Measurements from ENCODE around the gene EDRF1.

Gene EDRF1, protein sequence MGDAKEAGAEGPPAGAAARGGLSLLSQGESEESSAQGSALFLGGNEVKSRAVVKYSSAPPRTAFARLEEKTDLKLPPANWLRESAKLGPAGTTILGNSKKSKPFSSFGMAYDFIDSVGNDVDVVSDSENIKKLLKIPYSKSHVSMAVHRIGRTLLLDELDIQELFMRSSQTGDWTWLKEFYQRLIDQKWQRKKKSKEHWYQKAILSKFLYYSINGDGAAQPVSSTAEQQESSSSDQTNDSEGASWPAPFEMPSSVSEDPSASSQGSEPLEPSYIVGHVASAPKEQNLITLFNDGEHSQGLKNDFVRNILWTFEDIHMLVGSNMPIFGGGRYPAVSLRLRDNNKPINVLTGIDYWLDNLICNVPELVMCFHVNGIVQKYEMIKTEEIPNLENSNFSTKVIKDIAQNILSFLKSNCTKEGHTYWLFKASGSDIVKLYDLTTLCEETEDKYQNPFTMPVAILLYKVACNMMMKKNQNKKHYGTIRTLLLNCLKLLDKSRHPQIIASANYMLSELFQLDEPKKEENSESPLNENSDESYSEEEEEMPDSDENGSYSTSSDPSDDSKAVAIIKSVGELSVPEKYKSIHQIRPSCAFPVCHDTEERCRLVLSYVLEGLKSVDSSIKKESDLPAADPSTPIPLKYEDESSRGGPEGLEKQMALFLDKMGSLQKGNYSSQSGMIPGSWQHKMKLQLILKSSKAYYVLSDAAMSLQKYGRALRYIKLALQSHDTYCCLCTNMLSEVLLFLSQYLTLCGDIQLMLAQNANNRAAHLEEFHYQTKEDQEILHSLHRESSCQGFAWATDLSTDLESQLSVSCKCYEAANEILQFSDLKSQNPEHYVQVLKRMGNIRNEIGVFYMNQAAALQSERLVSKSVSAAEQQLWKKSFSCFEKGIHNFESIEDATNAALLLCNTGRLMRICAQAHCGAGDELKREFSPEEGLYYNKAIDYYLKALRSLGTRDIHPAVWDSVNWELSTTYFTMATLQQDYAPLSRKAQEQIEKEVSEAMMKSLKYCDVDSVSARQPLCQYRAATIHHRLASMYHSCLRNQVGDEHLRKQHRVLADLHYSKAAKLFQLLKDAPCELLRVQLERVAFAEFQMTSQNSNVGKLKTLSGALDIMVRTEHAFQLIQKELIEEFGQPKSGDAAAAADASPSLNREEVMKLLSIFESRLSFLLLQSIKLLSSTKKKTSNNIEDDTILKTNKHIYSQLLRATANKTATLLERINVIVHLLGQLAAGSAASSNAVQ

DNA sequence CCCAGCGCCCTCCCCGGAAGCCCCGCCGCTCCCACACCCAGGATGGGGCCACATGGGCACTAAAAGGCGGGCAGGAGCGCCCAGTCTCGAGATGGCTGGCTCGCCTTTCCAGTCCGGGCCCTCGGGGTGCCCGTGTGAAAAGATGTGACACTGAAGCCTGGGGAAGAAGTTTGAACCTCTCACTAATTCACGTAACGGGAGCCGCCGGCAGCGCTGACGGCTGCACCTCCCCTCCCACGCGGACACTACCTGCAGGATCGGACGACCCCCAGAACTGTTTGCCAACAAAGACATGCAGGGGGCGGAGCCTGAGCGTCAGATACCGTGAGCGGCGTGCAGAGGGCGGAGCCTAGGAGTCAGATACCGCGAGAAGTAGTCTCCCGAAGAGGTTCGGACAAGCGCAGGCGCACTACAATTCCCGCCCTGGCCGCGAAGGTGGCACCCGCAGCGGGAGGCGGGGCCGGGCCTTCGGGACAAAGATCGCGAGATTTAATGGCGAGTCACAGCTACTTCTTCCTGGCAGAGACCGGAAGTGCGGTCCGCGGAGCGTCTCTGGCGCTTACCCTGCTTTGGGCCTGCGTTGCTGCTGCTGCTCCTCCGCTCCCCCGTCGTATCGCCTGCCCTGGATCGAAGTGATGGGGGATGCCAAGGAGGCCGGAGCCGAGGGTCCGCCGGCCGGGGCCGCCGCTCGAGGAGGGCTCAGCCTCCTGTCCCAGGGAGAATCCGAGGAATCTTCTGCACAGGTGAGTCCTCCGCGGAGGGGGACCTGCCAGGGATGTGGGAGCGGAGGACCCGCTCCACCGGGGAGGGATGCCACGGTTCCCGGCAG, at the start of gene EDRF1:
Gene EDRF1, plus strand, starts transcription at position 537 of the 829 bp plus-strand sequence. Its CDS starts 99 bp downstream, at position 636.
- no peaks in the 10 kb centered on the region for H3K27me3 ChIP-seq (ENCODE audit: control insufficient read depth, insufficient read depth, low read length)
- no peaks in the 10 kb centered on the region for H3K9me3 ChIP-seq (ENCODE audit: control insufficient read depth, low read length)
- TF ChIP-seq, protein P1, sequence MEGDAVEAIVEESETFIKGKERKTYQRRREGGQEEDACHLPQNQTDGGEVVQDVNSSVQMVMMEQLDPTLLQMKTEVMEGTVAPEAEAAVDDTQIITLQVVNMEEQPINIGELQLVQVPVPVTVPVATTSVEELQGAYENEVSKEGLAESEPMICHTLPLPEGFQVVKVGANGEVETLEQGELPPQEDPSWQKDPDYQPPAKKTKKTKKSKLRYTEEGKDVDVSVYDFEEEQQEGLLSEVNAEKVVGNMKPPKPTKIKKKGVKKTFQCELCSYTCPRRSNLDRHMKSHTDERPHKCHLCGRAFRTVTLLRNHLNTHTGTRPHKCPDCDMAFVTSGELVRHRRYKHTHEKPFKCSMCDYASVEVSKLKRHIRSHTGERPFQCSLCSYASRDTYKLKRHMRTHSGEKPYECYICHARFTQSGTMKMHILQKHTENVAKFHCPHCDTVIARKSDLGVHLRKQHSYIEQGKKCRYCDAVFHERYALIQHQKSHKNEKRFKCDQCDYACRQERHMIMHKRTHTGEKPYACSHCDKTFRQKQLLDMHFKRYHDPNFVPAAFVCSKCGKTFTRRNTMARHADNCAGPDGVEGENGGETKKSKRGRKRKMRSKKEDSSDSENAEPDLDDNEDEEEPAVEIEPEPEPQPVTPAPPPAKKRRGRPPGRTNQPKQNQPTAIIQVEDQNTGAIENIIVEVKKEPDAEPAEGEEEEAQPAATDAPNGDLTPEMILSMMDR (IDR thresholded peaks at IDR 0.05): no peak
- peak within 1 kb of the TSS; percentile 50 for H3K9ac ChIP-seq
- H2AFZ ChIP-seq: peak within 1 kb of the TSS; percentile 92
- H3K79me2 ChIP-seq: no peaks in the 10 kb centered on the region
- peak within 1 kb of the TSS; percentile 99 for H3K4me2 ChIP-seq (ENCODE audit: low read length)
- H3K27ac ChIP-seq: peak within 1 kb of the TSS; percentile 70
- no peaks in the 10 kb centered on the region for H3K36me3 ChIP-seq (ENCODE audit: control insufficient read depth, insufficient read depth, low read length)
- peak within 1 kb of the TSS; percentile 98 for H3K4me3 ChIP-seq (ENCODE audit: low read depth, low read length)
- H3K4me1 ChIP-seq: no peaks in the 10 kb centered on the region

DNA sequence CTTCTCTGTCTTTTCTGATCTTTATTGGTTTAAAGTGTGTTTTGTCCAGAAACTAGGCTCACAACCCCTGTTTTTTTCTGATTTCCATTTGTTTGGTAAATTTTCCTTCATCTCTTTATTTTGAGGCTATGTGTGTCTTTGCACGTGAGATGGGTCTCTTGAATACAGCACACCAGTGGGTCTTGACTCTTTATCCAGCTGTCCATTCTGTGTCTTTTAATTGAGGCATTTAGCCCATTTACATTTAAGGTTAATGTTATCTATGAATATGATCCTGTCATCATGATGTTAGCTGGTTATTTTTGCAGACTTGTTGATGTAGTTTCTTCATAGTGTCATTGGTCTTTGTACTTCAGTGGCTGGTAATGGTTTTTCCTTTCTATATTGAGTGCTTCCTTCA, 46.6 kb upstream of the EDRF1 start:
- Histone ChIP-seq H3K9ac (no peak overlapping the region), H3K9me3 (ENCODE audit: control insufficient read depth, low read length) (no peaks in the 10 kb centered on the region), H3K4me1 (no peaks in the 10 kb centered on the region), H3K4me2 (ENCODE audit: low read length) (no peak overlapping the region), H2AFZ (no peak overlapping the region), H3K27ac (no peak overlapping the region), H3K4me3 (ENCODE audit: low read depth, low read length) (no peak overlapping the region), H3K36me3 (ENCODE audit: control insufficient read depth, insufficient read depth, low read length) (no peaks in the 10 kb centered on the region), H3K27me3 (ENCODE audit: control insufficient read depth, insufficient read depth, low read length) (no peaks in the 10 kb centered on the region), H3K79me2 (no peaks in the 10 kb centered on the region)
- TF ChIP-seq, protein P1 (IDR thresholded peaks at IDR 0.05): no peak

DNA sequence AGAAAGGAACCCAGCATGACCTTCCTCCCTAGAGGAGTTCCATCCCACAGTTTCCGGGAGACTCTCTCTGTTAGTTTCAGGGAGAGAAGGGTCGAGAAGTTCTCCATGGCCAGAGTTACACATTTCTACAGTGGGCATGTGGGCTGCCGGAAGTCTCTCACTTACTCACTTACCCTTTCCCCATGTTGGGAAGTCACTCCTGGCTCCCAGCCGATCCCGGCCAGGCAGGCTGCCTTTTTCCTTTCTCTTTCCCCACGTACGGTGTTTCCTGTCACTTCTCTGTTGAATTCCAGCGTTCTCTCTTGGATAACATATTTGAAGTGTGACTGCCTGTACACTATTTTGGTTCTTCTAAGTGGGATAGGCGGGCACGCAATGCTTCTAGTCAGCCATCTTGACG, 40.1 kb upstream of the EDRF1 start:
- Histone ChIP-seq H3K36me3 (ENCODE audit: control insufficient read depth, insufficient read depth, low read length) (no peaks in the 10 kb centered on the region), H3K27ac (no peak overlapping the region), H3K4me1 (no peaks in the 10 kb centered on the region), H3K27me3 (ENCODE audit: control insufficient read depth, insufficient read depth, low read length) (no peaks in the 10 kb centered on the region), H2AFZ (no peak overlapping the region), H3K9me3 (ENCODE audit: control insufficient read depth, low read length) (no peaks in the 10 kb centered on the region), H3K79me2 (no peaks in the 10 kb centered on the region), H3K9ac (no peak overlapping the region), H3K4me2 (ENCODE audit: low read length) (no peak overlapping the region), H3K4me3 (ENCODE audit: low read depth, low read length) (no peak overlapping the region)
- TF ChIP-seq, protein P1 (IDR thresholded peaks at IDR 0.05): no peak

DNA sequence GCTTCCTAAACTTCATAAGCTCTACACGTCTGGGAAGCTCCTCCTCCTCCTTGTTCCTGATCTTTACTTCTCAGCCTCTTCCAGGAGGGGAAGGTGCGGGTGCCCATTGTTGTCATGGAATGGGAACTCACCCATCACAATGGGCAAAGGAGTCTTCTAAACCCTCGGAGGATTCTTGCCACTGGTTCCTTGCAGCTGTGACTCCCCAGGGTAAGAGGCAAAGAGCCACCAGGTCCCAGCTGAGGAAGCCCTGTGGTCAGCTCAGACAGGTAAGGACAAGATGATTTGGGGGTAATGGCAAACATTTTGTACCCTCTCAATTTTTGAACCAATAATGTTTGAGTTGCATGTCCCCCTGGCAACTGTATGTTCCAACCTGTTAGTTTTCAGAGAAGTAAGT, 36.4 kb upstream of the EDRF1 start, which contains the start of gene TEX36:
Gene TEX36, minus strand, starts transcription at position 101 of the 400 bp plus-strand sequence. CDS start 174 bp downstream, outside the sequence.
- no peaks in the 10 kb centered on the region for H3K36me3 ChIP-seq (ENCODE audit: control insufficient read depth, insufficient read depth, low read length)
- H2AFZ ChIP-seq: no peak within 1 kb of the TSS
- H3K27me3 ChIP-seq (ENCODE audit: control insufficient read depth, insufficient read depth, low read length): no peaks in the 10 kb centered on the region
- H3K4me1 ChIP-seq: no peaks in the 10 kb centered on the region
- TF ChIP-seq, protein P1 (IDR thresholded peaks at IDR 0.05): no peak
- no peaks in the 10 kb centered on the region for H3K79me2 ChIP-seq
- H3K4me3 ChIP-seq (ENCODE audit: low read depth, low read length): no peak within 1 kb of the TSS
- no peak within 1 kb of the TSS for H3K27ac ChIP-seq
- H3K9ac ChIP-seq: no peak within 1 kb of the TSS
- no peak within 1 kb of the TSS for H3K4me2 ChIP-seq (ENCODE audit: low read length)
- no peaks in the 10 kb centered on the region for H3K9me3 ChIP-seq (ENCODE audit: control insufficient read depth, low read length)
